NCI-H2029 treated with DMSO at 0.1 percent for 48 hours (cell line): ENCODE results near the gene PGAP3.

ENCODE experiments used
- DNase-seq: peaks from one replicate; lab custom pipeline; 2025; lab: John Stamatoyannopoulos, UW

Gene PGAP3

DNA sequence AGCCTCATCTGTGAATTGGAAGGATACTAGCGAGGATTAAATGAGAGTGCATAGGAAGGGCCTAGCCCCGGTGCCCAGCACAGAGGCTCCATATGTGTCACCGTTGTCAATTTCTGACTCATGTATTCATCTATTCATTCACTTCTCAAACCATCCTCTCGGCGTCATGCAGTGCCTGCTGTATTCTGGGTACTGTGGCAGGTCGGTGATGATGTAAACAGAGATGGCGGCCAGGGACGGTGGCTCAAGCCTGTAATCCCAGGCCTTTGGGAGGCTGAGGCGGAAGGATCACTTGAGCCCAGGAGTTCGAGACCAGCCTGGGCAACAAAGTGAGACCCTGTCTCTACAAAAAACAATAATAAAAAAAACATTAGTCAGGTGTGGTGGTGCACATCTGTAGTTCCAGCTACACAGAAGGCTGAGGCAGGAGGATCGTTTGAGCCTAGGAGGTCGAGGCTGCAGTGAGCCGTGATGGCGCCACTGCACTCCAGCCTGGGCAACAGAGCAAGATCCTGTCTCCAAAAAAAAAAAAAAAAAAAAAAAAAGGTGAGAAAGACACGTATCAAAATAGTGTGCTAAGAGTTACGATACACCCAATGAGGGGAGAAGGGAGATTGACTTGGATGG, 65.4 kb downstream of the PGAP3 start:
- no peak for DNase-seq

DNA sequence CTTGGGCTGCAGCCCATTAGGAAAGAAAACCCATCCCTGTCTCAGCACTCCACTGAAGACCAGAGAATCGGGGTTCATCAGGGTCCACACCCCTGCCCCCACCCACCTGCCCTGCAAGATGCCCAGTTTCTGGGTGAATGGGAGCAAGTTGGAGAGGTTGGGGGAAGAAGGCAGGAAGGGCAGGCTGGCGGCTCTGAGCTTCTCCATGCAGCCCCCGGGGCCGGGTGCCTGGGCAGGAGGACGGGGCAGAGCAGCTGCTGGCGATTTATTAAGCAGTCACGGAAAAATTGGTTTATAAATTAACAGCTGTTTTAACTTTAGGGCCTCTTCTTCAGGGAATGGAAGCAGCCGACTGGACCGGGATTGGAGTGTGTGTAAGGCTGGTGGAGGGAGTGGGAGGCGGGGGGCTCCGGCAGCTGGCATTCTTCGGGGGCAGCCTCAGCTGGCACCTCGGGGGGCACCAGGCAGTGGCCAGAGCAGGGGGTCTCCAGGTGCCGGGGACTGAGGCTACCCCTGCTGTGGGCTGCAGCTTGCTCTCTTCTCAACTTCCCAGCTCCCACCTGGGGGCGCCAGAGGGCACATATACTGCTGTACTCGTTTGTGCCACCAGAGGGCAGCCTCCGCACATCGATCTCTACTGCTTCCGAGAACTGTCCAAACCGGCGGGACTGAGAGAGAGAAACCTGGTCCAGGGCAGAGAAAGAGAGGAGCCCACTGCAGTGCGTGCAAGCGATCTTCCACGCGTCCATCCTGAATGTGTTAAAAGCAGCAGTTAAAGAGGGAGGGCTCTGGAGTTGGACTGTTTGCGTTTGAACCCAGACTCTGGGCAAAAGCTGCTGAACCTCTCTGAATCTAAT, 66.1 kb downstream of the PGAP3 start:
- DNase-seq = peak; percentile 47
